ENCODE results near the gene SDK2.

The SDK2 gene

GRCh38 chr17:73508931-73509605, 135.2 kb downstream of the SDK2 start:
- Histone ChIP-seq H3K27me3 (ENCODE audit: insufficient read depth, poor library complexity, severe bottlenecking) (no peaks in the 10 kb centered on the region), H3K27ac (replicated peaks) (no peak overlapping the region), H3K4me3 (replicated peaks; ENCODE audit: insufficient read depth, low read length) (no peak overlapping the region)
- DNase-seq (ENCODE audit: low read depth in 1 of 2, low spot score in 1 of 2): no peak
- TF ChIP-seq GABPA (IDR thresholded peaks at IDR 0.05; ENCODE audit: low read depth): no peak
- TF ChIP-seq SPI1 (IDR thresholded peaks at IDR 0.05; ENCODE audit: borderline replicate concordance, low read depth): no peak
- TF ChIP-seq REST (IDR thresholded peaks at IDR 0.05; ENCODE audit: insufficient replicate concordance, low read depth): no peak
- no peak for TF ChIP-seq CTCF (IDR thresholded peaks at IDR 0.05; ENCODE audit: insufficient read depth, low read length)
- TF ChIP-seq POLR2AphosphoS5 (IDR thresholded peaks at IDR 0.05; ENCODE audit: low read depth): no peak

GRCh38 chr17:73508057-73508930, 136.0 kb downstream of the SDK2 start:
- Histone ChIP-seq H3K4me3 (replicated peaks; ENCODE audit: insufficient read depth, low read length) (no peak overlapping the region), H3K27ac (replicated peaks) (no peak overlapping the region), H3K27me3 (ENCODE audit: insufficient read depth, poor library complexity, severe bottlenecking) (no peaks in the 10 kb centered on the region)
- no peak for DNase-seq (ENCODE audit: low read depth in 1 of 2, low spot score in 1 of 2)
- TF ChIP-seq REST (IDR thresholded peaks at IDR 0.05; ENCODE audit: insufficient replicate concordance, low read depth): no peak
- no peak for TF ChIP-seq CTCF (IDR thresholded peaks at IDR 0.05; ENCODE audit: insufficient read depth, low read length)
- no peak for TF ChIP-seq GABPA (IDR thresholded peaks at IDR 0.05; ENCODE audit: low read depth)
- no peak for TF ChIP-seq SPI1 (IDR thresholded peaks at IDR 0.05; ENCODE audit: borderline replicate concordance, low read depth)

DNA sequence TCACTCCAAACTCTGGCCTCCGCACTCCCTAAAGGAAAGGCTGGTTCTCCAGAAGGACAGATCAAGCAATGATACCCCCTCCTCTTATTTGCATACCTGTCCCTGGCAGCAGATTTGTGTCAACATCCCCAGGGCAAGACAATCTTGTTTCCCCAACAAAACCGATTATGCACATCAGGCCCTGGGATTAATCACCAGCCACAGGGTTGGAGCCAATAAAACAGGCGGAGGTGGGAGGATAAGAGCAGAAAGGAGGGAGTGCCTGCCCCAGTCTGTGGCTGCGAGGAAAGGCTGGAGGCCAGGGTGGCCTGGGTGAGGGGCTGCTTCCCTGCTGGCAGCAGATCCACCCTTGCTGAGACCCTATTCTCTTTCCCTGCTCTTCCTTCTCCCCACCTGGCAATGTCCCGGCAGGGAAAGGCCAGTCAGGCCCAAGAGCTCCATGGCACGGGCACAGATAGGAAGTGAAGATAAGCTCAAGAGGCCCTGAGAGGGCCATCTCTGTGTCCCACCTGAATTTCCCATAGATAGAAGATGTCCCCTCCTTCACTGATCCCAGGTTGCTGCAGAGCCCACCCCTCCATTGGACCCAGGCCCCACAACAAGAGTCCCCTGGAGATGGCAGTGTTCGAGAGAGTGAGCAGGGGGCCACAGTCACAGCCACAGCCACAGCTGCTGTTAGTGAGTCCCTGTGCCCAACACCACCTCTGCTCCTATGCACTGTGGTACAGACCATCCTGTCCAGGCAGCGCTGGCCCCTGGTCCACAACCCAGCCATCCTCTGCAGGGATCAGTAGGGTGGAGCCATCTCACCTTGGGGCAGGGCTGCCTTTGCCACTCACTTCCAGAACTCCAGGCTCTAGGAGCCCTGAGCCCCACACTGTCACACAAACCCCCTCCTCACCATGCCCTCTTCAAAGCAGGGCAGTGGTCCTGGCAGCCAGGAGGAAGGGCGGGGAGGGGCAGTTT, 137.5 kb downstream of the SDK2 start:
- no peaks in the 10 kb centered on the region for H3K27me3 ChIP-seq (ENCODE audit: insufficient read depth, poor library complexity, severe bottlenecking)
- no peak for DNase-seq (ENCODE audit: low read depth in 1 of 2, low spot score in 1 of 2)
- no peak overlapping the region for H3K27ac ChIP-seq (replicated peaks)
- TF ChIP-seq GABPA (IDR thresholded peaks at IDR 0.05; ENCODE audit: low read depth): no peak
- no peak overlapping the region for H3K4me3 ChIP-seq (replicated peaks; ENCODE audit: insufficient read depth, low read length)
